Ishikawa (cell line): Measurements from ENCODE around the gene CEP112.

Source experiments
- CEBPB ChIP-seq: IDR thresholded peaks from 2 replicates; pipeline ENCODE4 v1.6.1; 2012
- CREB1 ChIP-seq: IDR thresholded peaks from 2 replicates; pipeline ENCODE4 v1.6.1; 2012; ENCODE audit warnings: low read depth
- EGR1 ChIP-seq: IDR thresholded peaks from 2 replicates; pipeline ENCODE4 v1.6.1; 2012
- EP300 ChIP-seq: IDR thresholded peaks from 2 replicates; pipeline ENCODE4 v1.6.1; 2012; ENCODE audit warnings: borderline replicate concordance
- MAX ChIP-seq: IDR thresholded peaks from 2 replicates; pipeline ENCODE4 v1.6.1; 2012
- NFIC ChIP-seq: IDR thresholded peaks from 2 replicates; pipeline ENCODE4 v1.6.1; 2012
- REST ChIP-seq: IDR thresholded peaks from 2 replicates; pipeline ENCODE4 v1.6.1; 2012; ENCODE audit warnings: low read depth, mild to moderate bottlenecking
- ZBTB7A ChIP-seq: IDR thresholded peaks from 2 replicates; pipeline ENCODE4 v1.6.1; 2012; ENCODE audit warnings: low read depth

- TF ChIP-seq MAX, result no peak
- TF ChIP-seq CREB1, result no peak
- TF ChIP-seq EP300, result no peak
- no peak for TF ChIP-seq EGR1
- no peak for TF ChIP-seq NFIC
- no peak for TF ChIP-seq ZBTB7A
- no peak for TF ChIP-seq CEBPB
- no peak for TF ChIP-seq REST
These were observed 458.6 kb downstream of the CEP112 start for GRCh38 chr17:65733314-65733713.
